Osteocyte (in vitro differentiated cells): ENCODE data around the gene DOC2B. TPM values are rescaled to one million over a fixed set of nuclear protein-coding genes. Genes with fewer than 3 reads are reported as not detected.

Experiments used
- DNase-seq: peaks from one replicate; pipeline ENCODE4 v3.0.0; 2021; ENCODE audit warnings: mixed read lengths; ENCODE audit not compliant: unreplicated experiment; ENCODE audit errors: extremely low spot score
- H3K27ac Mint-ChIP-seq: one replicate; pipeline ENCODE4 v1.8.0; 2021; ENCODE audit warnings: mild to moderate bottlenecking, mixed read lengths; ENCODE audit not compliant: unreplicated experiment
- H3K27me3 Mint-ChIP-seq: one replicate; pipeline ENCODE4 v1.8.0; 2021; ENCODE audit warnings: mixed read lengths; ENCODE audit not compliant: unreplicated experiment
- H3K36me3 Mint-ChIP-seq: one replicate; pipeline ENCODE4 v1.8.0; 2021; ENCODE audit warnings: mixed read lengths; ENCODE audit not compliant: unreplicated experiment
- H3K4me1 Mint-ChIP-seq: one replicate; pipeline ENCODE4 v1.8.0; 2021; ENCODE audit warnings: mixed read lengths; ENCODE audit not compliant: unreplicated experiment
- H3K4me3 Mint-ChIP-seq: one replicate; pipeline ENCODE4 v1.8.0; 2021; ENCODE audit warnings: mild to moderate bottlenecking, moderate library complexity, mixed read lengths; ENCODE audit not compliant: unreplicated experiment
- H3K9me3 Mint-ChIP-seq: one replicate; pipeline ENCODE4 v1.8.0; 2021; ENCODE audit warnings: mixed read lengths; ENCODE audit not compliant: unreplicated experiment
- total RNA-seq: library from RNA; stranded (reverse); gene quantifications from 2 replicates; pipeline ENCODE4 v1.2.1, GENCODE V29; 2021
- TF ChIP-seq, protein P1 (sequence below): fragments of 200-600 bp; sonication (generic); IDR thresholded peaks from 2 replicates; pipeline ENCODE4 v1.5.0; 2021; ENCODE audit warnings: antibody characterized with exemption, mild to moderate bottlenecking, moderate library complexity

Gene DOC2B
- total RNA-seq, 1 donor from 2014 or later = not detected

DNA sequence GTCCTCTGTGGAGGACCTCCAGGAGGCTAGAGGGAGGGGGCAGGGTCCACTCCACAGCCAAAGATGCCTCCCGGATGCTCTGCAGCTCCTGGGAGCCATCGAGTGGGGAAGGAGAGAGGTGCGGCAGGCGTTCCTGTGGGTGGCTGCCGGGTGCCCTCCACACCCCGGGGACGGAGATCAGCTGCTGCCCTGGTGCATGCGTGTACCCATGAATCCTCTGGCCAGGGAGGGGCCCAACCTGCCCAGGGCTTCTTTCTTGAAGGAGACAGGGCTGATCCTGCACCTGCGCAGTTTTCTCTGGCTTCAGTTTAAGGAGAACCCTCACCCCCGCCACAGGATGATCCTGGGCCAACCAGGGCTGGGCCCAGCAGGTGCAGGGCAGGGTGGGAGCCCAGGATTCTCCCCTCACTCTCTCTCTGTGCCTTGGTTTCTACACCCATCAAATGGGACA is 33.5 kb upstream of the DOC2B start:
- H3K36me3 Mint-ChIP-seq = no peaks in the 10 kb centered on the region
- no peaks in the 10 kb centered on the region for H3K9me3 Mint-ChIP-seq
- no peak overlapping the region for H3K27ac Mint-ChIP-seq
- no peaks in the 10 kb centered on the region for H3K4me1 Mint-ChIP-seq
- H3K4me3 Mint-ChIP-seq = no peak overlapping the region
- peaks cover 11% of the 10 kb centered on the region for H3K27me3 Mint-ChIP-seq
- no peak for DNase-seq
- TF ChIP-seq, protein P1, sequence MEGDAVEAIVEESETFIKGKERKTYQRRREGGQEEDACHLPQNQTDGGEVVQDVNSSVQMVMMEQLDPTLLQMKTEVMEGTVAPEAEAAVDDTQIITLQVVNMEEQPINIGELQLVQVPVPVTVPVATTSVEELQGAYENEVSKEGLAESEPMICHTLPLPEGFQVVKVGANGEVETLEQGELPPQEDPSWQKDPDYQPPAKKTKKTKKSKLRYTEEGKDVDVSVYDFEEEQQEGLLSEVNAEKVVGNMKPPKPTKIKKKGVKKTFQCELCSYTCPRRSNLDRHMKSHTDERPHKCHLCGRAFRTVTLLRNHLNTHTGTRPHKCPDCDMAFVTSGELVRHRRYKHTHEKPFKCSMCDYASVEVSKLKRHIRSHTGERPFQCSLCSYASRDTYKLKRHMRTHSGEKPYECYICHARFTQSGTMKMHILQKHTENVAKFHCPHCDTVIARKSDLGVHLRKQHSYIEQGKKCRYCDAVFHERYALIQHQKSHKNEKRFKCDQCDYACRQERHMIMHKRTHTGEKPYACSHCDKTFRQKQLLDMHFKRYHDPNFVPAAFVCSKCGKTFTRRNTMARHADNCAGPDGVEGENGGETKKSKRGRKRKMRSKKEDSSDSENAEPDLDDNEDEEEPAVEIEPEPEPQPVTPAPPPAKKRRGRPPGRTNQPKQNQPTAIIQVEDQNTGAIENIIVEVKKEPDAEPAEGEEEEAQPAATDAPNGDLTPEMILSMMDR = no peak

DNA sequence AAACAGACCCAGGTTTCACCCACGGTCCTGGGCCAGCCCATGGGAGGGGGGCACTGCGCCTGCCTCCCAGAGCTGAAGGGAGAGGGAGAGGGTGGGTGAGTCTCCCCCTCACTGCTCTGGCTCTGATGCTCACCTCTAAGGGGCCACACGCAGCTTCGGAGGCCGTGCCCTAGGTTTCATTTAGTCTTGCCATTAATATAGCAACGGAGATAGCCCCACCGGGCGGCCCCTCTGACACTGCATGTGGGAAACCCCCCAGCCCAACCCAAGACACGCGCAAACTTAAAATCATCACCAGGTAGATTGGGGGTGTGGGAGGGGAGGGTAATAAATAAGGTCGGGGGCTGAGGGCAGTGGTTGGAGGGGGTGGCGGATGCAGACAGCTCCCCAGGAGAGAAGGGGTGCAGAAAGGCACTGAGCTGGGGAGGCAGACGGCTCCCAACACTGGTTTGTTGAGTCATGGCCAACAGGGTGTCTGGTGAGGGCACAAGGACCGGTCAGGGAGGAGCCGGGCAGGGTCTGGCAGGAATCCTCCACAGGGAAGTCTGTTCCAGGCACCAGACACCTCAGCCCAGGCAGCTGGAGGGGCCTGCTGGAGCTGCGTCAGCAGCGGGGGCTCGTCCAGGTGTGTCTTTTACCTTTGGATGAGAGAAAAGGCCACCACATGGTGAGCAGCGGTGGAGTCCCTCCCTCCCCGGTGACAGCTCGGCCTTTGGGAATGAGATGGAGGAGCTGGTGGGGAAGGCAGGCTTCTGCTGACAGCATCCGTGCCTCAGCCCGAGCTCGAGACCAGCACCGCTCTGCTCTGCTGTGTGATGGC is 32.0 kb upstream of the DOC2B start:
- H3K27me3 Mint-ChIP-seq = peaks cover 15% of the 10 kb centered on the region
- no peak overlapping the region for H3K4me3 Mint-ChIP-seq
- H3K36me3 Mint-ChIP-seq = no peaks in the 10 kb centered on the region
- no peak overlapping the region for H3K27ac Mint-ChIP-seq
- DNase-seq = no peak
- no peaks in the 10 kb centered on the region for H3K9me3 Mint-ChIP-seq
- H3K4me1 Mint-ChIP-seq = no peaks in the 10 kb centered on the region
- TF ChIP-seq, protein P1 = no peak

DNA sequence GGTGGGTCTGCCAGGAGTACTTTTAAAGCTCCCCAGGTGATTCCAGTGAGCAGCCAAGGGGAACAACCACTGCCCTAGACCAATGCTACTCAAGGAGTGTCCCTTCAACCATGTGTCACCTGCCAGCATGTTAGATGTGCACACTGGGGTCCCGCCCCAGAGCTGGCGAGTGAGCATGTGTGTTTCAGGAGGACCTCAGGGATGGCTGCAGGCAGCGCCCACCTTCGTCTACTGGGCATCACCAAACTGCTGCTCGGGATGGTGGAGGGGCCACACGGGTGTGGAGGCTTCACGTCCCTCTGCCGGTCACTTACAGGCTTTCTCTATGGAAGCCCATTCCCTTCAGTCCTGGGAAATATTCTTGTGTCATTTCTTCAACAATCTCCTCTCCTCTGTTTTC is 29.0 kb upstream of the DOC2B start:
- TF ChIP-seq, protein P1 = no peak

DNA sequence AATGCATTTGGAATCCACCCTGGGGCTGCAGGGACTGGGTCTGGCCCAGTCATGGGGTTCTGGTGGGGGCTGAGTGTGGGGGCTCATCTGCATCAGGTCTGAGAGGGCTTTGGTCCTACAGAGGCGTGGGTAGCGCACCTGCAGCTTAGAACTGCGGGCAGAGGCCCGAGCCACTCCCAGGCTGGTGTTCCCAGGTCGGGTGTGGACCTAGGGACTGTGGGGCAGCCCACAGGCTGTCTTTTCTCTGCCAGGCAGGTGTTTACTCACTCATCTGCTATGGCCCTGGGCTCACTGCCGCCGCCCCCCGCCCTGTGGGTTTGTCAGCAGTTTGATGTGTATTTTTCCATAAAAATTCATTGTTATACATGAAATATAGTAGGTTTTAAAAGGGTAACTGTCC is 27.0 kb upstream of the DOC2B start:
- no peak for DNase-seq
- no peaks in the 10 kb centered on the region for H3K4me1 Mint-ChIP-seq
- peaks cover 18% of the 10 kb centered on the region for H3K27me3 Mint-ChIP-seq
- TF ChIP-seq, protein P1 = no peak
- no peak overlapping the region for H3K4me3 Mint-ChIP-seq
- no peak overlapping the region for H3K27ac Mint-ChIP-seq
- no peaks in the 10 kb centered on the region for H3K36me3 Mint-ChIP-seq
- no peaks in the 10 kb centered on the region for H3K9me3 Mint-ChIP-seq

More for the DNA sequence above, 29.0 kb upstream of the DOC2B start:
- DNase-seq = no peak
- no peaks in the 10 kb centered on the region for H3K9me3 Mint-ChIP-seq
- H3K4me1 Mint-ChIP-seq = no peaks in the 10 kb centered on the region
- H3K4me3 Mint-ChIP-seq = no peak overlapping the region
- H3K36me3 Mint-ChIP-seq = no peaks in the 10 kb centered on the region
- peaks cover 15% of the 10 kb centered on the region for H3K27me3 Mint-ChIP-seq
- H3K27ac Mint-ChIP-seq = no peak overlapping the region

DNA sequence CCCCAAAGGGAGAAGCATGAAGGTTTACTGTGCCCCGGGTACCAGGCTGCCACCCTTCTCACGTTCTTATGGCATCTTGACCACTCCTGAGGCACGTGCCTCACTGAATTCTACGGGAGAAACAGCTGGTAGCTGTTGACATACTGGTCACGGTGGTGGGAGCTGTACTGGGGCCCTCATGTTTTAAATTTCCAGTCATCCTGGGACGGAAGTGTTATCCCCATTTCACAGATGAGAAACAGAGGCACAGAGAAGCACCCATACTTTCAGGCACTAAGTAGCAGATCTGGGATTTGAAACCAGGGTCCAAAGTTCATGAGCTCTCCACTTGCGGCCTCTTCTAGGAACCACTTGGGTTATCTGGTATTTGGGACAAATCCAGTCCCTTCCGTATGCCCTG is 26.3 kb upstream of the DOC2B start:
- Mint-ChIP-seq H3K9me3 (no peaks in the 10 kb centered on the region), H3K4me3 (no peak overlapping the region), H3K27me3 (peaks cover 18% of the 10 kb centered on the region), H3K36me3 (no peaks in the 10 kb centered on the region), H3K4me1 (no peaks in the 10 kb centered on the region), H3K27ac (no peak overlapping the region)
- no peak for DNase-seq
- TF ChIP-seq, protein P1 = no peak
